ENCODE results near the gene PPP1R1B.

Gene PPP1R1B

DNA sequence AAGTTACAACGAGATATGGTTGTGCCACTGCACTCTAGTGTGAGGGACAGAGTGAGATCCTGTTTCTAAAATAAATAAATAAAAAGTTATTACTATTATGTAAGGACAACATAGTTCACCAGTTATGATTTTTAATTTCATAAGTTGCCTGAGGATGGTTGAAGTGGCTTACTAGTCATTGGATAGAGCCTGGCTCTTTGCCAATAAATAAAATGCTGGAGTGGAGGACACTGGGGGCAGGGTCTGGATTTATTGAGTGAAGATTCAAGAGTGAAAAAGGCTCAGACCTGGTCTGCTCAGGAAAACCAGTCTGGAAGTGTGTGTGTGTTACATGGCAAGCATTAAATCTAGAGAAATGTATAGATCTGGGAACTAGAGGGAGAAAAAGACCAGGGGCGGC is 12.3 kb downstream of the PPP1R1B start:
- DNase-seq = no peak
- Histone ChIP-seq H3K27ac (ENCODE audit: low read length, poor library complexity, severe bottlenecking) (no peak overlapping the region), H2AFZ (ENCODE audit: low read depth, low read length) (no peak overlapping the region), H3K9ac (ENCODE audit: low read length) (no peak overlapping the region), H3K4me1 (ENCODE audit: control insufficient read depth, insufficient read depth, low read depth, low read length) (peaks cover 51% of the 10 kb centered on the region), H2BK120ac (ENCODE audit: low read depth, low read length) (no peak overlapping the region), H3K14ac (ENCODE audit: low read length in 2 of 2) (no peak overlapping the region), H2BK5ac (ENCODE audit: low read depth, low read length, poor library complexity, severe bottlenecking) (no peak overlapping the region), H3K27me3 (ENCODE audit: control insufficient read depth in 1 of 2, insufficient read depth in 1 of 2, low read length in 2 of 2) (no peaks in the 10 kb centered on the region), H2AK5ac (ENCODE audit: low read length, severe bottlenecking) (peak overlapping the region; percentile 30), H3K9me3 (ENCODE audit: control insufficient read depth, low read length) (no peaks in the 10 kb centered on the region), H3K4me3 (ENCODE audit: insufficient read depth in 1 of 2, low read depth in 1 of 2, low read length in 2 of 2) (no peak overlapping the region), H3K4me2 (ENCODE audit: low read length, poor library complexity, severe bottlenecking) (no peak overlapping the region), H3K4ac (ENCODE audit: low read depth in 1 of 2, low read length in 2 of 2) (no peak overlapping the region), H2BK12ac (ENCODE audit: low read length in 2 of 2) (no peak overlapping the region), H3K18ac (ENCODE audit: low read depth in 1 of 2, low read length in 2 of 2) (no peak overlapping the region), H2BK15ac (ENCODE audit: low read depth, poor library complexity, severe bottlenecking) (no peak overlapping the region), H3K36me3 (ENCODE audit: control insufficient read depth in 1 of 2, insufficient read depth in 2 of 2, low read depth in 1 of 2, low read length in 2 of 2) (peaks cover 0 to 7% of the 10 kb centered on the region in 2 experiments), H3K23ac (ENCODE audit: low read length in 2 of 2) (no peak overlapping the region), H4K8ac (ENCODE audit: low read length) (no peak overlapping the region), H3K79me1 (replicated peaks; ENCODE audit: low read length, poor library complexity, severe bottlenecking) (peaks cover 29% of the 10 kb centered on the region), H4K91ac (ENCODE audit: low read length) (no peak overlapping the region)
- WGBS = 98% methylated on average over 1 of the region's 2 CpGs

DNA sequence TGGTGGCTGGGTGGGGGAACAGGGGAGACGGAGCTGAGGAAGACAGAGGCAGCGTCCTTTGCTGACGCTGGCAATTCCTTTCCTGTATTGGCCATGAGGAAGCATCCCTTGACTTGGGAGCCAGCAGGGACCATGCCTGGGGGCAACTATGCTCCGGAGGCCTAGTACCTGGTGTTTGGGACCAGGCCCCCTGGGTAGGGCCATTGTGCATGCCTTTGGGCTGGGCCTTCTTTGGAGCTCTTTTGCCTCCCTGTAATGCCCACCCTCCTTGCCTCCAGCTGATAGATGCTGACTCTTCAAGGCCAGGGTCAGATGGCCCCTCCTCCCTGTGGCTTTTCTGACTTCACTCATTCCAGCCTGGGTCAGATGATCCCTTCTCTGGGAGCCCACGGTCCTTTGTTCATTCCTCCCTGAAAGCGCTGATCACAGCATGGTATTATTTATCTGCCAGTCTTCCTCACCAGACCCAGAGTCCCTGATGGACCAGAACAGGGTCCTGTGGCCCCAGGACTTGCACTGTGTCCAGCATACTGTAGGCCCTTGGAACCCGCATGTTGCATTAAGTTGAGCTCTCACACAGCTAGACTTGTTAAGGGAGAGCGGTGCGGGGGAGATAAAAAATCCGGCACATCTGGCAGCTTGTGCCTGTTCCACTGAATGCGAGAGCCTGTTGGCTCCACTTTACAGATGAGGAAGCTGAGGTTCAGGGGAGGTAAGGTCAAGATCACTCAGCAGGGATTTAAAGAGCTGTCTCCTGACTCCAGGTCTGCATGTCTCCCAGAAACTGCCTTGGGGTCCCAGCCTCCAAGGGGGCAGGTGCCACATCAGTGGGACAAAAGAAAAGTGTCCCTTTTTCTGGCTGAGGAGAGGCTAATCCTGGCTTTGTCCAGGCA is 13.1 kb downstream of the PPP1R1B start:
- Histone ChIP-seq H2BK120ac (ENCODE audit: low read depth, low read length) (no peak overlapping the region), H3K4me3 (ENCODE audit: insufficient read depth in 1 of 2, low read depth in 1 of 2, low read length in 2 of 2) (no peak overlapping the region)
- 87% methylated on average over 11 of the region's 11 CpGs for WGBS

DNA sequence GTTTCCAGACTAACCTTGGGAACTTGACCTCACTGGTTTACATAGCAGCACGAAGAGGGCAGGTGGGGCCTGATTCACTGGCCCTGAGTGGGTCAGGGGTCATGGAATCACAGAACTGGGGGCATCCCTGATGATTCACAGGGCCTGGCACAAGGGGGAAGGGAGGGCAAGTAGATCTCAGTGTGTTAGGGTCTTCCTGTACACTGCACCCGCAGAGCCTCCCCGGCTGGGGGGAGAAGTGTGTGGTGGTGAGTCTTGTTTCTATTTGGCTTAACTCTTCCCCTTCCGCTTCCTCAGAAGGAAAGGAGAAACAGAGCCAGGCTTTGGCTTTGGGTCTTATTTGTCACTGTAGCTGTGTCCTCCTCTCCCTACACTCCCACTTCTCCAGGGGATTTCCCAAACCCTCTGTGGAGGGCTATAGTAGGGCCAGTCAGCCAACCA is 13.9 kb downstream of the PPP1R1B start:
- no peak overlapping the region for H2BK15ac ChIP-seq (ENCODE audit: low read depth, poor library complexity, severe bottlenecking)
- H2BK5ac ChIP-seq (ENCODE audit: low read depth, low read length, poor library complexity, severe bottlenecking) = no peak overlapping the region
- WGBS = 59% methylated on average over 4 of the region's 4 CpGs
- no peaks in the 10 kb centered on the region for H3K9me3 ChIP-seq (ENCODE audit: control insufficient read depth, low read length)
- H4K91ac ChIP-seq (ENCODE audit: low read length) = no peak overlapping the region
- no peak overlapping the region for H3K27ac ChIP-seq (ENCODE audit: low read length, poor library complexity, severe bottlenecking)
- H3K4me2 ChIP-seq (ENCODE audit: low read length, poor library complexity, severe bottlenecking) = no peak overlapping the region
- H2BK12ac ChIP-seq (ENCODE audit: low read length in 2 of 2) = no peak overlapping the region
- H2AFZ ChIP-seq (ENCODE audit: low read depth, low read length) = no peak overlapping the region
- H3K4me1 ChIP-seq (ENCODE audit: control insufficient read depth, insufficient read depth, low read depth, low read length) = peaks cover 57% of the 10 kb centered on the region
- peak overlapping the region in 1 of 2 experiments; percentile 44 for H3K4ac ChIP-seq (ENCODE audit: low read depth in 1 of 2, low read length in 2 of 2)
- DNase-seq = peak; percentile 55
- no peak overlapping the region for H4K8ac ChIP-seq (ENCODE audit: low read length)
- H3K4me3 ChIP-seq (ENCODE audit: insufficient read depth in 1 of 2, low read depth in 1 of 2, low read length in 2 of 2) = no peak overlapping the region
- H3K27me3 ChIP-seq (ENCODE audit: control insufficient read depth in 1 of 2, insufficient read depth in 1 of 2, low read length in 2 of 2) = no peaks in the 10 kb centered on the region
- peak overlapping the region; percentile 24 for H2AK5ac ChIP-seq (ENCODE audit: low read length, severe bottlenecking)
- peak overlapping the region in 1 of 2 experiments; percentile 51 for H3K14ac ChIP-seq (ENCODE audit: low read length in 2 of 2)
- H3K9ac ChIP-seq (ENCODE audit: low read length) = no peak overlapping the region
- peak overlapping the region in 1 of 2 experiments; percentile 48 for H3K18ac ChIP-seq (ENCODE audit: low read depth in 1 of 2, low read length in 2 of 2)
- H2BK120ac ChIP-seq (ENCODE audit: low read depth, low read length) = no peak overlapping the region
- no peak overlapping the region for H3K23ac ChIP-seq (ENCODE audit: low read length in 2 of 2)
- H3K36me3 ChIP-seq (ENCODE audit: control insufficient read depth in 1 of 2, insufficient read depth in 2 of 2, low read depth in 1 of 2, low read length in 2 of 2) = peaks cover 0 to 7% of the 10 kb centered on the region in 2 experiments
- H3K79me1 ChIP-seq (replicated peaks; ENCODE audit: low read length, poor library complexity, severe bottlenecking) = peaks cover 36% of the 10 kb centered on the region

More for the DNA sequence above, 13.1 kb downstream of the PPP1R1B start:
- Histone ChIP-seq H3K79me1 (replicated peaks; ENCODE audit: low read length, poor library complexity, severe bottlenecking) (peaks cover 32% of the 10 kb centered on the region), H3K4me1 (ENCODE audit: control insufficient read depth, insufficient read depth, low read depth, low read length) (peaks cover 54% of the 10 kb centered on the region), H2BK12ac (ENCODE audit: low read length in 2 of 2) (no peak overlapping the region), H3K9ac (ENCODE audit: low read length) (no peak overlapping the region), H3K4ac (ENCODE audit: low read depth in 1 of 2, low read length in 2 of 2) (no peak overlapping the region), H3K4me2 (ENCODE audit: low read length, poor library complexity, severe bottlenecking) (no peak overlapping the region), H3K36me3 (ENCODE audit: control insufficient read depth in 1 of 2, insufficient read depth in 2 of 2, low read depth in 1 of 2, low read length in 2 of 2) (peaks cover 0 to 7% of the 10 kb centered on the region in 2 experiments), H3K9me3 (ENCODE audit: control insufficient read depth, low read length) (no peaks in the 10 kb centered on the region), H3K18ac (ENCODE audit: low read depth in 1 of 2, low read length in 2 of 2) (no peak overlapping the region), H3K14ac (ENCODE audit: low read length in 2 of 2) (no peak overlapping the region), H3K27ac (ENCODE audit: low read length, poor library complexity, severe bottlenecking) (no peak overlapping the region), H3K23ac (ENCODE audit: low read length in 2 of 2) (no peak overlapping the region), H4K91ac (ENCODE audit: low read length) (no peak overlapping the region), H2AK5ac (ENCODE audit: low read length, severe bottlenecking) (peak overlapping the region; percentile 30), H2AFZ (ENCODE audit: low read depth, low read length) (no peak overlapping the region), H3K27me3 (ENCODE audit: control insufficient read depth in 1 of 2, insufficient read depth in 1 of 2, low read length in 2 of 2) (no peaks in the 10 kb centered on the region), H2BK15ac (ENCODE audit: low read depth, poor library complexity, severe bottlenecking) (no peak overlapping the region), H2BK5ac (ENCODE audit: low read depth, low read length, poor library complexity, severe bottlenecking) (no peak overlapping the region), H4K8ac (ENCODE audit: low read length) (no peak overlapping the region)
- peak; percentile 48 for DNase-seq

- Histone ChIP-seq H3K9me3 (ENCODE audit: control insufficient read depth, low read length) (no peaks in the 10 kb centered on the region), H2BK120ac (ENCODE audit: low read depth, low read length) (no peak overlapping the region), H3K4me2 (ENCODE audit: low read length, poor library complexity, severe bottlenecking) (no peak overlapping the region), H4K8ac (ENCODE audit: low read length) (no peak overlapping the region), H2AFZ (ENCODE audit: low read depth, low read length) (no peak overlapping the region), H3K14ac (ENCODE audit: low read length in 2 of 2) (no peak overlapping the region), H3K4me1 (ENCODE audit: control insufficient read depth, insufficient read depth, low read depth, low read length) (peaks cover 56% of the 10 kb centered on the region), H3K9ac (ENCODE audit: low read length) (no peak overlapping the region), H3K27ac (ENCODE audit: low read length, poor library complexity, severe bottlenecking) (no peak overlapping the region), H4K91ac (ENCODE audit: low read length) (no peak overlapping the region), H3K79me1 (replicated peaks; ENCODE audit: low read length, poor library complexity, severe bottlenecking) (peaks cover 36% of the 10 kb centered on the region), H3K4me3 (ENCODE audit: insufficient read depth in 1 of 2, low read depth in 1 of 2, low read length in 2 of 2) (no peak overlapping the region), H3K4ac (ENCODE audit: low read depth in 1 of 2, low read length in 2 of 2) (no peak overlapping the region), H2AK5ac (ENCODE audit: low read length, severe bottlenecking) (peak overlapping the region; percentile 24), H3K36me3 (ENCODE audit: control insufficient read depth in 1 of 2, insufficient read depth in 2 of 2, low read depth in 1 of 2, low read length in 2 of 2) (peaks cover 0 to 7% of the 10 kb centered on the region in 2 experiments), H3K18ac (ENCODE audit: low read depth in 1 of 2, low read length in 2 of 2) (no peak overlapping the region), H2BK5ac (ENCODE audit: low read depth, low read length, poor library complexity, severe bottlenecking) (no peak overlapping the region), H3K23ac (ENCODE audit: low read length in 2 of 2) (no peak overlapping the region), H3K27me3 (ENCODE audit: control insufficient read depth in 1 of 2, insufficient read depth in 1 of 2, low read length in 2 of 2) (no peaks in the 10 kb centered on the region), H2BK15ac (ENCODE audit: low read depth, poor library complexity, severe bottlenecking) (no peak overlapping the region), H2BK12ac (ENCODE audit: low read length in 2 of 2) (no peak overlapping the region)
- WGBS = 97% methylated on average over 4 of the region's 4 CpGs
- DNase-seq = no peak
Observed at GRCh38 chr17:39641097-39641496, 14.3 kb downstream of the PPP1R1B start.
